ENCODE results near the gene OGFOD2. TPM values are rescaled to one million over a fixed set of nuclear protein-coding genes. Genes with fewer than 3 reads are reported as not detected.

The OGFOD2 gene
- total RNA-seq, 3 donors from 2014 or later (not counting 1 experiment from before 2014, with no cell fraction given): 16.6 to 23.7 (median 20.7) TPM

- Mint-ChIP-seq H3K9me3 (no peaks in the 10 kb centered on the region), H3K4me1 (peaks cover 21 to 30% of the 10 kb centered on the region in 2 donors), H3K36me3 (no peaks in the 10 kb centered on the region), H3K4me3 (no peak overlapping the region), H3K27ac (no peak overlapping the region), H3K27me3 (ENCODE audit: low read depth in 2 of 2) (no peaks in the 10 kb centered on the region)
- 96% methylated on average over 4 of the region's 5 CpGs for WGBS (ENCODE audit: insufficient coverage)
- intact Hi-C loops (cut with micrococcal nuclease): no loop called here
- Histone ChIP-seq H3K27ac (ENCODE audit: low read length) (no peak overlapping the region), H3K27me3 (ENCODE audit: control insufficient read depth, insufficient read depth, low read length) (no peaks in the 10 kb centered on the region), H3K36me3 (ENCODE audit: control insufficient read depth, insufficient read depth, low read length) (peaks cover 7% of the 10 kb centered on the region), H3K9me3 (ENCODE audit: control insufficient read depth, insufficient read depth, low read length) (no peaks in the 10 kb centered on the region), H3K4me3 (ENCODE audit: low read length) (no peak overlapping the region), H3K4me1 (ENCODE audit: control insufficient read depth, insufficient read depth, low read length) (no peaks in the 10 kb centered on the region)
- ATAC-seq (no peak), DNase-seq (no peak)
- no peak for TF ChIP-seq CTCF (IDR thresholded peaks at IDR 0.05)
Observed at GRCh38 chr12:123022846-123023245, 47.8 kb downstream of the OGFOD2 start.

- H3K27ac Mint-ChIP-seq: peak overlapping the region; percentile 5 to 24
- peak in 1 of 3 donors; percentile 52 for ATAC-seq
Observed at GRCh38 chr12:123024819-123025391, 49.9 kb downstream of the OGFOD2 start.

DNA sequence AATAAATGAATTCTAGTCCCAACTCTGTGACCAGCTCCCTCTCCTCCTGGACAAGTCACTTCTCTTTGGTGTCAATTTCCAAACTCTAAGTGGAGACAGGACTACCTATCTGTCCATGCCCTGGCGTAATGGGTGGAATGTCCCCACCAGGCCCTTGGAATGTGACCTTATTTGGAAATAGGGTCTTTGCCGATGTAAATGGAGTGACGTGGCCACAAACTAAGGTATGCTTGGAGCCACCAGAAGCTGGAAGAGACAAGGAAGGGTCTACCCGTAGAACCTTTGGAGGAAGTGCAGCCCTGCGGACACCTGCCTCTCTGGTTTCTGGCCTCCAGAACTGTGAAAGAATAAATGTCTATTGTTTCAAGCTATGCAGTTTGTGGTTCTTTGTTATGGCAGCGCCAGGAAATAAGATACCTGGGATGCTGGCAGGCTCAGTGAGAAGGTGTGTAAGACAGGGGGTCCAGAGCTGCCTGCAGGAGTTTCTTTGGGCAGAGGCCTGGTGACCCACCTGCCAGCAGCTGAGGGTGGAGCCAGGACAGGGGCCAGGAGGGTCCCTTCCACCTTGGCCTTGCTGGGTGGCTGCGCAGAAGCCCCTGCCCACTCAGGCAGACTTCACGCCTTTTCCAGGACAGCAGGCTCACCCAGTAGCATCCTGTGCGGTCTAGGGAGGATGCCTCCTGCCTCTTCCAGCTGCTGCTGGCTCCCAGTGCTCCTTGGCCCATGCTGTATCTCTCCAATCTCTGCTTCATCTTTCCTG is 51.2 kb downstream of the OGFOD2 start:
- Histone ChIP-seq H3K27ac (ENCODE audit: low read length) (no peak overlapping the region), H3K9me3 (ENCODE audit: control insufficient read depth, insufficient read depth, low read length) (no peaks in the 10 kb centered on the region), H3K27me3 (ENCODE audit: control insufficient read depth, insufficient read depth, low read length) (no peaks in the 10 kb centered on the region), H3K36me3 (ENCODE audit: control insufficient read depth, insufficient read depth, low read length) (peaks cover 18% of the 10 kb centered on the region), H3K4me3 (ENCODE audit: low read length) (no peak overlapping the region), H3K4me1 (ENCODE audit: control insufficient read depth, insufficient read depth, low read length) (no peaks in the 10 kb centered on the region)
- no peak for DNase-seq
- Mint-ChIP-seq H3K27ac (peak overlapping the region in 1 of 2 donors; percentile 31), H3K27me3 (ENCODE audit: low read depth in 2 of 2) (no peaks in the 10 kb centered on the region), H3K9me3 (no peaks in the 10 kb centered on the region), H3K36me3 (no peaks in the 10 kb centered on the region), H3K4me1 (peaks cover 9 to 16% of the 10 kb centered on the region in 2 donors), H3K4me3 (no peak overlapping the region)
- TF ChIP-seq CTCF (IDR thresholded peaks at IDR 0.05): no peak
- 96% methylated on average over 9 of the region's 9 CpGs for WGBS (ENCODE audit: insufficient coverage)
- intact Hi-C loops (cut with micrococcal nuclease): no loop called here
- no peak for ATAC-seq

More at GRCh38 chr12:123024819-123025391, 49.9 kb downstream of the OGFOD2 start:
- 66% methylated on average over 9 of the region's 9 CpGs for WGBS (ENCODE audit: insufficient coverage)
- Mint-ChIP-seq H3K27me3 (ENCODE audit: low read depth in 2 of 2) (no peaks in the 10 kb centered on the region), H3K9me3 (no peaks in the 10 kb centered on the region), H3K4me3 (no peak overlapping the region), H3K4me1 (peaks cover 14 to 22% of the 10 kb centered on the region in 2 donors), H3K36me3 (no peaks in the 10 kb centered on the region)
- no peak for TF ChIP-seq CTCF (IDR thresholded peaks at IDR 0.05)
- Histone ChIP-seq H3K27me3 (ENCODE audit: control insufficient read depth, insufficient read depth, low read length) (no peaks in the 10 kb centered on the region), H3K27ac (ENCODE audit: low read length) (no peak overlapping the region), H3K9me3 (ENCODE audit: control insufficient read depth, insufficient read depth, low read length) (no peaks in the 10 kb centered on the region), H3K36me3 (ENCODE audit: control insufficient read depth, insufficient read depth, low read length) (peaks cover 15% of the 10 kb centered on the region), H3K4me1 (ENCODE audit: control insufficient read depth, insufficient read depth, low read length) (no peaks in the 10 kb centered on the region), H3K4me3 (ENCODE audit: low read length) (no peak overlapping the region)
- intact Hi-C loops (cut with micrococcal nuclease): no loop called here
- DNase-seq: peak in 1 of 2 donors; percentile 18

Measured in natural killer cell (primary cell).